Fibroblast of pulmonary artery (primary cell): ENCODE data around the gene NUDCD3.

Experiments used
- DNase-seq: peaks from one replicate; pipeline ENCODE4 v3.0.0-alpha.2; 2010; ENCODE audit warnings: low read depth
- H3K4me3 ChIP-seq: replicated peaks from 2 replicates; pipeline ENCODE4 v1.5.1; 2011; ENCODE audit warnings: low read depth, mild to moderate bottlenecking, control low read depth, low read length, moderate library complexity
- CTCF ChIP-seq: IDR thresholded peaks from 2 replicates; pipeline ENCODE4 v1.5.1; 2011; ENCODE audit warnings: mild to moderate bottlenecking, control low read depth, low read length, inconsistent platforms; ENCODE audit errors: missing control alignments

NUDCD3 gene

GRCh38 chr7:44498230-44498954 is 7.9 kb upstream of the NUDCD3 start:
- DNase-seq, result no peak
- H3K4me3 ChIP-seq, result no peak overlapping the region
- TF ChIP-seq CTCF, result no peak

GRCh38 chr7:44497155-44498027 is 6.9 kb upstream of the NUDCD3 start:
- H3K4me3 ChIP-seq, result no peak overlapping the region
- no peak for TF ChIP-seq CTCF
- no peak for DNase-seq

- no peak overlapping the region for H3K4me3 ChIP-seq
- no peak for TF ChIP-seq CTCF
- DNase-seq, result no peak
Measured at GRCh38 chr7:44496385-44496784, 5.9 kb upstream of the NUDCD3 start.

- no peak overlapping the region for H3K4me3 ChIP-seq
- TF ChIP-seq CTCF, result no peak
- DNase-seq, result no peak
Measured at GRCh38 chr7:44494960-44495359, 4.5 kb upstream of the NUDCD3 start.

- peak overlapping the region; percentile 81 for H3K4me3 ChIP-seq
- TF ChIP-seq CTCF, result no peak
- DNase-seq, result no peak
Measured at GRCh38 chr7:44491229-44491628, 771 bp upstream of the NUDCD3 start.

- TF ChIP-seq CTCF, result no peak
- peak overlapping the region; percentile 81 for H3K4me3 ChIP-seq
- peak; percentile 31 for DNase-seq
Measured at GRCh38 chr7:44489955-44490350, 505 bp downstream of the NUDCD3 start.
